Neural progenitor cell (in vitro differentiated cells): Measurements from ENCODE around the gene UNC5CL.

Experiments
- EZH2 ChIP-seq: fragments of 200-600 bp; sonication (generic); IDR thresholded peaks from 2 replicates; pipeline ENCODE4 v1.6.1; 2017; ENCODE audit warnings: antibody characterized with exemption, mild to moderate bottlenecking, moderate library complexity
- TF ChIP-seq, protein P1 (sequence below): fragments of 200-600 bp; sonication (generic); IDR thresholded peaks from 2 replicates; pipeline ENCODE4 v1.5.1; 2017; ENCODE audit warnings: antibody characterized with exemption, mild to moderate bottlenecking

DNA sequence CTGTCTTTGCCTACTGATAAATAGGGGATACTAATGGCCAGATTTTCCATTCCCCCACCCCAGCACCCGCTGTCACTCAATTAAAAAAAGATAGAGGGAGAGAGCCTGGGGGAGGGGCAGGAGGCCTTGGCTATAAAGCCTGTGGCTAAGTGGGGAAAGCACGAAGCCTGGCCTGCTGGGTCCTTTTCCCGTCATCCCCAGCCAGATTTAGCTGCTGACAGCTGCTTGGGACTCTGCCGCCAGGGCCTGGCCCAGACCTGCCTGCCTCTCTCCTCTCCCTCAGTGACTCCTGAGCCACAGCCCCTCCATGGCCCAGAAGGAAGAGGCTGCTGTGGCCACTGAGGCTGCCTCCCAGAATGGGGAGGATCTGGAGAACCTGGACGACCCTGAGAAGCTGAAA lies 14.0 kb upstream of the UNC5CL start, which contains the start of gene APOBEC2:
- TF ChIP-seq, protein P1, sequence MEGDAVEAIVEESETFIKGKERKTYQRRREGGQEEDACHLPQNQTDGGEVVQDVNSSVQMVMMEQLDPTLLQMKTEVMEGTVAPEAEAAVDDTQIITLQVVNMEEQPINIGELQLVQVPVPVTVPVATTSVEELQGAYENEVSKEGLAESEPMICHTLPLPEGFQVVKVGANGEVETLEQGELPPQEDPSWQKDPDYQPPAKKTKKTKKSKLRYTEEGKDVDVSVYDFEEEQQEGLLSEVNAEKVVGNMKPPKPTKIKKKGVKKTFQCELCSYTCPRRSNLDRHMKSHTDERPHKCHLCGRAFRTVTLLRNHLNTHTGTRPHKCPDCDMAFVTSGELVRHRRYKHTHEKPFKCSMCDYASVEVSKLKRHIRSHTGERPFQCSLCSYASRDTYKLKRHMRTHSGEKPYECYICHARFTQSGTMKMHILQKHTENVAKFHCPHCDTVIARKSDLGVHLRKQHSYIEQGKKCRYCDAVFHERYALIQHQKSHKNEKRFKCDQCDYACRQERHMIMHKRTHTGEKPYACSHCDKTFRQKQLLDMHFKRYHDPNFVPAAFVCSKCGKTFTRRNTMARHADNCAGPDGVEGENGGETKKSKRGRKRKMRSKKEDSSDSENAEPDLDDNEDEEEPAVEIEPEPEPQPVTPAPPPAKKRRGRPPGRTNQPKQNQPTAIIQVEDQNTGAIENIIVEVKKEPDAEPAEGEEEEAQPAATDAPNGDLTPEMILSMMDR: no peak
- TF ChIP-seq EZH2: no peak
